22Rv1 (cell line): ENCODE measurements around the gene MIB2.

Source experiments
- ZFX ChIP-seq: fragments of 450-650 bp; IDR thresholded peaks from 2 replicates; pipeline ENCODE4 v1.6.1; 2017; ENCODE audit warnings: antibody characterized with exemption, borderline replicate concordance
- TF ChIP-seq, protein P1 (sequence below): fragments of 450-650 bp; IDR thresholded peaks from 2 replicates; pipeline ENCODE4 v1.5.1; 2017; ENCODE audit warnings: mild to moderate bottlenecking

DNA sequence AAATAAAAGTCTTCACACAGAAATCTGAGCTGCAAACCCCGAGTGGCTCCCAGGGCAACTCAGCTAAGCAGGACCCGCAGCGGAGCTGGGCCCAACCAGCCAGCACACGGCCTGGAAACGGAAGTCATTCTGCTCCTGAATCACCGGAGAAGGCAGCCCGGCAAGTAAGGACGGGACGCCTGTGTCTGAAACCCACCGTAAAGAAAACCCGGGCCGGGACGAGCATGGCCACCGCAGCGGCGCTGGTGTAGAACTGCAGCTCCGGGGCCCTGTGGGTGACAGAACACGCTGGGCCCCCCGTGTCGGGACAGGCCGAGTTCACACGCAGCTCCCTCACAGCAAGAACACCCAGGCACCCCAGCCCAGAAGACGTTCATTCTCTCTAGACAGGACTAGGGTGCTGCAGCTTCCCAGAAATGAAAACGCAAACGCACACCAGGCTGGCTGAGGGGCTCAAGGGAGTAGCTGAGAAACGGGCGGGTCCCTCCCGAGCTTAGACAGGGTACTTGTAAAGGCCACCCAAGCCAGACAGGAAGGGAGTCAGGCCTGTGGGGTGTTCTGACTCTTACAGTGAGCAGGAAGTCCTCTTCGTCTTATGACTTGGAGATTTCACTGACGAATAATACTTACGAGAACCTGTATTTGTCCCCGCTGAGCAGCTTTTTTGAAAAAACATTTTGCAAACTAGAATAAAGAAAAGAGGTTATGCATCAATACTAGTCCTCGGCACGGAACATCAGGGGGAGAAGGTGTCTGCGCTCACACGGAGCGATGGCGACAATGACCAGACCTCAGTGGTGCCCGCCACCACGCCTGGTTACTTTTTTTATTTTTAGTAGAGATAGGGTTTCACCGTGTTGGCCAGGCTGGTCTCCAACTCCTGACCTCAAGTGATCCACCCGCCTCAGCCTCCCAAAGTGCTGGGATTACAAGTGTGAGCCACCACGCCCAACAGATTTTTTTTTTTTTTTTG, 54.5 kb downstream of the MIB2 start:
- TF ChIP-seq, protein P1, sequence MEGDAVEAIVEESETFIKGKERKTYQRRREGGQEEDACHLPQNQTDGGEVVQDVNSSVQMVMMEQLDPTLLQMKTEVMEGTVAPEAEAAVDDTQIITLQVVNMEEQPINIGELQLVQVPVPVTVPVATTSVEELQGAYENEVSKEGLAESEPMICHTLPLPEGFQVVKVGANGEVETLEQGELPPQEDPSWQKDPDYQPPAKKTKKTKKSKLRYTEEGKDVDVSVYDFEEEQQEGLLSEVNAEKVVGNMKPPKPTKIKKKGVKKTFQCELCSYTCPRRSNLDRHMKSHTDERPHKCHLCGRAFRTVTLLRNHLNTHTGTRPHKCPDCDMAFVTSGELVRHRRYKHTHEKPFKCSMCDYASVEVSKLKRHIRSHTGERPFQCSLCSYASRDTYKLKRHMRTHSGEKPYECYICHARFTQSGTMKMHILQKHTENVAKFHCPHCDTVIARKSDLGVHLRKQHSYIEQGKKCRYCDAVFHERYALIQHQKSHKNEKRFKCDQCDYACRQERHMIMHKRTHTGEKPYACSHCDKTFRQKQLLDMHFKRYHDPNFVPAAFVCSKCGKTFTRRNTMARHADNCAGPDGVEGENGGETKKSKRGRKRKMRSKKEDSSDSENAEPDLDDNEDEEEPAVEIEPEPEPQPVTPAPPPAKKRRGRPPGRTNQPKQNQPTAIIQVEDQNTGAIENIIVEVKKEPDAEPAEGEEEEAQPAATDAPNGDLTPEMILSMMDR: no peak
- TF ChIP-seq ZFX: no peak
